Body of pancreas (tissue), 4 donors: ENCODE data around the gene NUDT14. TPM values are rescaled to one million over a fixed set of nuclear protein-coding genes. Genes with fewer than 3 reads are reported as not detected.
A peak's percentile ranks its signal among the peaks of the same experiment; 100 is the strongest.

Source experiments
- ATAC-seq: fragments of 150-250 bp; one replicate; pipeline ENCODE4 v1.9.1; 2016
- DNase-seq, 4 donors: peaks; one replicate each; pipeline ENCODE4 v3.0.0-alpha.2; 2019
- H3K27ac ChIP-seq, 4 donors: fragments of 200-600 bp; sonication (generic); 1 replicate in 3 of 4; 2 replicates in 1 of 4; pipeline versions ENCODE4 v1.5.1 to v1.6.1; 2016 to 2019; ENCODE audit warnings: mild to moderate bottlenecking in 1 of 4, mixed read lengths in 1 of 4, moderate library complexity in 1 of 4
- H3K27me3 ChIP-seq, 2 donors: fragments of 200-600 bp; sonication (generic); one replicate each; pipeline ENCODE4 v1.6.0; 2016; ENCODE audit warnings: mild to moderate bottlenecking in 1 of 2
- H3K36me3 ChIP-seq, 2 donors: fragments of 200-600 bp; sonication (generic); replicated peaks in 1 of 2; 2 replicates each; pipeline ENCODE4 v1.5.1; 2016; ENCODE audit warnings: low read depth in 2 of 2; ENCODE audit not compliant: insufficient read depth in 1 of 2
- H3K4me1 ChIP-seq: fragments of 200-600 bp; sonication (generic); one replicate; pipeline ENCODE4 v1.6.0; 2016
- H3K4me3 ChIP-seq, 2 donors: fragments of 200-600 bp; sonication (generic); 1 replicate in 1 of 2; 2 replicates in 1 of 2; pipeline ENCODE4 v1.5.1; 2016 to 2019
- H3K9me3 ChIP-seq, 3 donors: fragments of 200-600 bp; sonication (generic); 1 replicate in 2 of 3; 2 replicates in 1 of 3; pipeline ENCODE4 v1.5.1; 2016
- CTCF ChIP-seq, 7 experiments: fragments of 450-650 bp in 4 of 7; fragments of 200-600 bp in 3 of 7; sonication (generic) in 3 of 7; IDR thresholded peaks; one replicate each; pipeline ENCODE4 v1.5.1; 2016 to 2019; ENCODE audit warnings: antibody characterized with exemption in 7 of 7
- POLR2A ChIP-seq, 3 donors: fragments of 450-650 bp; IDR thresholded peaks; one replicate each; pipeline ENCODE4 v1.6.1; 2016; ENCODE audit warnings: antibody characterized with exemption in 3 of 3, mild to moderate bottlenecking in 2 of 3
- WGBS, 2 donors: methylation state at CpG; one replicate each; pipeline ENCODE4 v1.1.5; 2017; 5-methylcytosine and 5-hydroxymethylcytosine counted together
- intact Hi-C: fragments of 100-400 bp; cut with DNase I; formaldehyde crosslinking; loops from one replicate; pipeline ENCODE4 v1.15.1; 2023
- total RNA-seq, 2 donors: library from RNA; depleted of rRNA; stranded (reverse); fragments of >200 nt; gene quantifications; one replicate each; pipeline ENCODE4 v1.1.0, GENCODE V29; 2016

The NUDT14 gene
- total RNA-seq, 2 donors from 2014 or later: 28.8 to 66.9 TPM

- Histone ChIP-seq H3K4me1 (no peaks in the 10 kb centered on the region), H3K36me3 (peaks cover 0 to 15% of the 10 kb centered on the region in 2 donors), H3K27ac (no peak overlapping the region), H3K27me3 (no peaks in the 10 kb centered on the region), H3K9me3 (no peaks in the 10 kb centered on the region), H3K4me3 (no peak overlapping the region)
- DNase-seq: peak in 3 of 4 donors; percentile 13 to 68 (median 56)
- 65 to 82% methylated on average over 11 to 27 of the region's 27 CpGs for WGBS, 2 donors
- no peak for TF ChIP-seq POLR2A (IDR thresholded peaks at IDR 0.05)
- TF ChIP-seq CTCF (IDR thresholded peaks at IDR 0.05): no peak
- no peak for ATAC-seq
- intact Hi-C loops: no loop called here
Measured at GRCh38 chr14:105221598-105222178, 40.6 kb upstream of the NUDT14 start.

GRCh38 chr14:105220699-105221597, 39.8 kb upstream of the NUDT14 start:
- intact Hi-C loops: no loop called here
- no peaks in the 10 kb centered on the region for H3K4me1 ChIP-seq
- peaks cover 0 to 9% of the 10 kb centered on the region in 2 donors for H3K36me3 ChIP-seq
- WGBS, 2 donors: 74 to 88% methylated on average over 8 to 29 of the region's 29 CpGs
- ATAC-seq (peak; percentile 19), DNase-seq (peak in 1 of 4 donors; percentile 16)
- TF ChIP-seq CTCF (IDR thresholded peaks at IDR 0.05): no peak
- TF ChIP-seq POLR2A (IDR thresholded peaks at IDR 0.05): no peak
- H3K27me3 ChIP-seq: no peaks in the 10 kb centered on the region
- no peaks in the 10 kb centered on the region for H3K9me3 ChIP-seq
- H3K27ac ChIP-seq: no peak overlapping the region
- H3K4me3 ChIP-seq: no peak overlapping the region

- Histone ChIP-seq H3K4me3 (no peak overlapping the region), H3K27ac (no peak overlapping the region), H3K4me1 (no peaks in the 10 kb centered on the region), H3K36me3 (peaks cover 0 to 9% of the 10 kb centered on the region in 2 donors), H3K27me3 (no peaks in the 10 kb centered on the region), H3K9me3 (no peaks in the 10 kb centered on the region)
- ATAC-seq (no peak), DNase-seq (no peak)
- 91 to 98% methylated on average over 13 to 17 of the region's 17 CpGs for WGBS, 2 donors
- TF ChIP-seq CTCF (IDR thresholded peaks at IDR 0.05) (no peak), POLR2A (IDR thresholded peaks at IDR 0.05) (no peak)
- intact Hi-C loops: no loop called here
Measured at GRCh38 chr14:105219753-105220152, 38.6 kb upstream of the NUDT14 start.

- no peaks in the 10 kb centered on the region for H3K4me1 ChIP-seq
- intact Hi-C loops: no loop called here
- no peaks in the 10 kb centered on the region for H3K9me3 ChIP-seq
- no peak for DNase-seq
- WGBS, 2 donors: 93 to 97% methylated on average over 23 to 26 of the region's 29 CpGs
- TF ChIP-seq CTCF (IDR thresholded peaks at IDR 0.05): no peak
- TF ChIP-seq POLR2A (IDR thresholded peaks at IDR 0.05): no peak
- peaks cover 0 to 9% of the 10 kb centered on the region in 2 donors for H3K36me3 ChIP-seq
- H3K4me3 ChIP-seq: no peak overlapping the region
- no peak overlapping the region for H3K27ac ChIP-seq
- no peaks in the 10 kb centered on the region for H3K27me3 ChIP-seq
- no peak for ATAC-seq
Measured at GRCh38 chr14:105219043-105219612, 38.0 kb upstream of the NUDT14 start.
